Stimulated activated CD8-positive, alpha-beta memory T cell treated with anti-CD3 and anti-CD28 coated beads, Interleukin-12 subunit alpha, Interleukin-12 subunit beta, amount 100 ng/mL, for 1 hour (primary cell): ENCODE data around the gene ZNF224.
"Not testable (repeated sequence)": the region's sequence is repeated elsewhere in the genome, so short reads cannot be mapped to it uniquely, and the experiment has no call there.

Experiments used
- DNase-seq: peaks from one replicate; pipeline ENCODE4 v3.0.0-alpha.2; 2020; ENCODE audit warnings: low read depth

The ZNF224 gene

DNA sequence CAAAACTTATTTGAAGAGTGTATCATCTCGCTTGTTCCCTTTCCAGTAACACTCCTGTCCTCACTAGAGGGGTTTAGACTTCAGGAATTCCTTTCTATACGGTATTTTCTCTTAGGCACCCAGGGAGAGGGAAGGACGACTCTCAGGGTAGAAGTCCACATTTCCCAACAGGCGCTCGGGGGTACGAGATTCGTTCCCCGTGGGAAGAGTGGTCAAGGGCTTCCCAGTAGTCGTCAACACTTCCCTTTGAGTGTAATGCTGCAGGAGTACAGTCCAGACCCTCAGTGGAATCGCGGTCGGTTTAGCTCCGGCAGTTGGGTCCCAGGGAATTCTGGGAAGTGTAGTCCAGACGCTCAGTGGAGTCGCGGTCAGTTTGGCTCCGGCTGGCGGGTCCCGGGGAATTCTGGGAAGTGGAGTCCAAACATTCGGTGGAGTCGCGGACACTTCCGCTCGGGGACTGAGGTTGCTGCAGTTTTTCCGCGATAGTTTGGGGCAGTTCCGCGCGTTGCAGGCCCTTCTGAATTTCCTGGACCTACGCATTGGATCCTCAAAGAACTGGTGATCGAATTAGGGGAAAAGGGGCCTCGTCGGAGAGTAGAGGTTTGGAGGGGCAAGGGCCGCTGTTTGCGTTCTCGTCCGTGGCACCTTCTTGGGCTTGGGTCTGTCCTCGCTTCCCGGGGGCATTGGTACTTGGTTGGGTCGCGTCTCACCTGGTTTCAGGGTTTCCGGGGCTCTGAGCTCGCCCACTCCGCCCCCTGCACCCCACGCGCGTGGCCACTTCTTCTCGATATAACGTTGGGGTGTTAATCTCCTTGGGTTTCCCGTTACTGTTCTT lies at the start of gene ZNF224:
Gene ZNF224 (plus strand): TSS at position 431 of the 835 bp plus-strand sequence. CDS start 3,513 bp downstream, outside the sequence.
- DNase-seq = peak; percentile 67

DNA sequence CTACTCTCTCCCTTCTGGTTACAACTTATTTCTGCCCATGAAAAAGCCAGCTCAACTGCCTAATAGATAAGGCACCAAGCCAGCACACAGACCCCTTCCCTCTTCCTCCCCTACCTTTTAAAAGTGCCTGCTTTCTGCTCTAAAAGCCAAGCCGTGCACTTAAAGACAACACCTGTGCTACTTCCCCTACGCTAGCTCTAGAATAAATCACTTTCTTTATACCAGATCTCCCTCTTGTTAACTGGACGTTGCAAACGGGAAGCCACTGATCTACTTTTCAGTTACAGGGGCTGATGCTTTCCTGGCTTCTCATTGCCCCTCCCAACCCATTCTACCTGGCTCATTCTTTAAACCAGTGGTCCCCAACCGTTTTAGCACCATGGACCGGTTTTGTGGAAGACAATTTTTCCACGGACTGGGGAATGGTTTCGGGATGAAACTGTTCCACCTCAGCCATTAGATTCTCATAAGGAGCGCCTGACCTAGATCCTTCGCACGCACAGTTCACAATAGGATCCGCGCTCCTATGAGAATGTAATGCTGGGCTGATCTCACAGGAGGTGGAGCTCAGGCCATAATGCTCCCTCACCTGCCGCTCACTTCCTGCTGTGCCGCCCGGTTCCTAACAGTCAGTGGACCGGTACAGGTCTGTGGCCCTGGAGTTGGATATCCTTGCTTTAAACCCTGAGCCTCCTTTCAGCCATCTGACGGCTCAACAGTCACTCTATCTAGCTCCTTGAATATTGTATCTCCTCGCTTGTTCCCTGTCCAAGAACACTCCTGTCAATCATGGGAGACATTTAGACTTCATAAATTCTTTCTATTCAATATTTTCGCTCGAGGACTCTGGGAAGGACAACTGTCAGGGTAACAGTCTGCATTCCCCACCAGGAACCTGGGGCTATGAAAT lies 43.2 kb upstream of the ZNF224 start:
- DNase-seq = no peak

GRCh38 chr19:44051650-44052402 lies 42.3 kb upstream of the ZNF224 start, which contains the start of gene ZNF223:
ZNF223 (plus strand) TSS chr19:44052036; CDS start chr19:44055177, 3,141 bp downstream.
- DNase-seq = peak; percentile 45

- no peak for DNase-seq
Measured at GRCh38 chr19:44055870-44056269, 38.3 kb upstream of the ZNF224 start.

- no peak for DNase-seq
Measured at GRCh38 chr19:44059229-44059628, 34.9 kb upstream of the ZNF224 start.

- DNase-seq = no peak
Measured at GRCh38 chr19:44061038-44061437, 33.1 kb upstream of the ZNF224 start.

GRCh38 chr19:44066305-44066704 lies 27.9 kb upstream of the ZNF224 start:
- no peak for DNase-seq

DNA sequence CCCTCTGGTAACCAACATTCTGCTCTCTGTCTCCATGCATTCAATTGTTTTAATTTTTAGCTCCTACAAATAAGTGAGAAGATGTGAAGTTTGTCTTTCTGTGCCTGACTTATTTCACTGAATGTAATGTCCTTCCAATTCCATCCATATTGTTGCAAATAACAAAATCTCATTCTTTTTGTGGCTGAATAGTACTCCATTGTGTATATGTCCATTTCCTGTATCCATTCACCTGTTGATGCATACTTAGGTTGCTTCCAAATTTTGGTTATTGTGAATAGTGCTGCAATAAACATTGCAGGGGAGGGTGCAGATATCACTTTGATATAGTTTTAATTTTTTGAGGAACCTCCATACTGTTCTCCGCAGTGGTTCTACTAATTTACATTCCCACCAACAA lies 24.7 kb upstream of the ZNF224 start:
- DNase-seq = no peak

DNA sequence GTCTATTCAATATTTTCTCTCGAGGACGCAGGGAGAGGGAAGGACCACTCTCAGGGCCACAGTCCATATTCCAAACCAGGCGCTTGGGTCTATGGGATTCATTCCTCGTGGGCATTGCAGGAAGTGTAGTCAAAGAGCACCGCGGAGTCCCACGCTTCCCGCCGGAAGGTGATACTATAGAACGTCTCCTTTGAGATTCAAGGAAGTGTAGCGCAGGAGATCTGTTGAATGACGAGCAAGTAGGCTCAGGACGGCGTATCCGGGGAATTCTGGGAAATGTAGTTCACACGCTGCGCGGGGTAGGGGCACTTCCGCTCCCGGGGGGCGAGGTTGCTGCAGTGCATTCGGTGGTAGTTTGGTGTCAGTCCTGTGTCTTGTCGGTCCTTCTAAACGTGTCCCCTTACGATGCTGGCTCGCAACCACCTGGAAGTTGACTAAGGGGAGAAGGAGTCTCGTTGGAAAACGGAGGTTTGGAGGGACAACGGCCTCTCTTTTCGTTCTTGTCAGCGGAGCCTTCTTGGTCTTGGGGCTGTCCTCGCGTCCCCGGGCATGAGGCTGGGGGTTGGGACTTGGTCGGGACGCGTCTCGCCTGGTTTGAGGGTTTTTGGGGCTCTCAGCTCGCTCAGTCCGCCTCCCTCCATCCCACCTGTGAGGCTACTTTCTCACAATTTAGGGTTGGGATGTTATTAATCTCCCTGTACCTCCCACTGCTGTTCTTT lies 22.2 kb upstream of the ZNF224 start, which contains the start of gene ZNF284:
Gene ZNF284 (plus strand): TSS at position 336 of the 719 bp plus-strand sequence. CDS start 4,231 bp downstream, outside the sequence.
- peak; percentile 70 for DNase-seq

- DNase-seq = no peak
Measured at GRCh38 chr19:44072543-44073401, 21.4 kb upstream of the ZNF224 start.

GRCh38 chr19:44076325-44076724 lies 17.8 kb upstream of the ZNF224 start:
- no peak for DNase-seq

- no peak for DNase-seq
Measured at GRCh38 chr19:44092108-44092507, 2.1 kb upstream of the ZNF224 start.

DNA sequence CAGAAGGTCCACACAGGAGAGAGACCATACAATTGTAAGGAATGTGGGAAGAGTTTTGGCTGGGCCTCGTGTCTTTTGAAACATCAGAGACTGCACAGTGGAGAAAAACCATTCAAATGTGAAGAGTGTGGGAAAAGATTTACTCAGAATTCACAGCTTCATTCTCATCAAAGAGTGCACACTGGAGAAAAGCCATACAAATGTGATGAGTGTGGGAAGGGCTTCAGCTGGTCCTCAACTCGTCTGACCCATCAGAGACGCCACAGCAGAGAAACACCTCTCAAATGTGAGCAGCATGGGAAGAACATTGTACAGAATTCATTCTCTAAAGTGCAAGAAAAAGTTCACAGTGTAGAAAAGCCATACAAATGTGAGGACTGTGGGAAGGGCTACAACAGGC lies 13.6 kb downstream of the ZNF224 start:
- DNase-seq = no peak

- no peak for DNase-seq
Measured at GRCh38 chr19:44109458-44109857, 15.3 kb downstream of the ZNF224 start.

GRCh38 chr19:44111910-44112463 lies 17.8 kb downstream of the ZNF224 start:
- DNase-seq = no peak

GRCh38 chr19:44112802-44113137 lies 18.6 kb downstream of the ZNF224 start:
- no peak for DNase-seq

DNA sequence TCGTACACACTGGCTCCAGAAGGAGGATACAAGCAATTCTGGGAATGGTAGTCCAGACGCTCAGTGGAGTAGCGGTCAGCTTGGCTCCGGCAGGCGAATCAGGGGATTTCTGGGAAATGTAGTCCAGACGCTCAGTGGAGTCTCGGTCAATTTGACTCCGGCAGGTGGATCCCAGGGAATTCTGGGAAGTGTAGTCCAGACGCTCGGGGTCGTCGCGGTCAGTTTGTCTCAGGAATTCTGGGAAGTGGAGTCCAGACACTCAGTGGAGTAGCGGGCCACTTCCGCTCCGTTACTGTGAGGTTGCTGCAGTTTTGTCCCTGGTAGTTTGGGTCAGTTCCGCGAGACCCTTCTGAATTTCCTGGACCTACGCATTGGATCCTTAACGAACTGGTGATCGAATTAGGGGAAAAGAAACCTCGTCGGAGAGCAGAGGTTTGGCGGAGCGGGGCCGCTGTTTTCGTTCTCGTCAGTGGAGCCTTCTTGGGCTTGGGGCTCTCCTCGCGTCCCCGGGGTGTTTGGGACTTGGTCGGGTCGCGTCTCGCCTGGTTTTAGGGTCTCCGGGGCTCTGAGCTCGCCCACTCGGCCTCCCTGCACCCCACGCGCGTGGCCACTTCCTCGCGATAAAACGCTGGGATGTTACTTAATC lies 19.1 kb downstream of the ZNF224 start, which contains the start of gene ZNF225:
Gene ZNF225 (plus strand): TSS at position 262 of the 646 bp plus-strand sequence. CDS start 2,429 bp downstream, outside the sequence.
- DNase-seq = peak; percentile 71

DNA sequence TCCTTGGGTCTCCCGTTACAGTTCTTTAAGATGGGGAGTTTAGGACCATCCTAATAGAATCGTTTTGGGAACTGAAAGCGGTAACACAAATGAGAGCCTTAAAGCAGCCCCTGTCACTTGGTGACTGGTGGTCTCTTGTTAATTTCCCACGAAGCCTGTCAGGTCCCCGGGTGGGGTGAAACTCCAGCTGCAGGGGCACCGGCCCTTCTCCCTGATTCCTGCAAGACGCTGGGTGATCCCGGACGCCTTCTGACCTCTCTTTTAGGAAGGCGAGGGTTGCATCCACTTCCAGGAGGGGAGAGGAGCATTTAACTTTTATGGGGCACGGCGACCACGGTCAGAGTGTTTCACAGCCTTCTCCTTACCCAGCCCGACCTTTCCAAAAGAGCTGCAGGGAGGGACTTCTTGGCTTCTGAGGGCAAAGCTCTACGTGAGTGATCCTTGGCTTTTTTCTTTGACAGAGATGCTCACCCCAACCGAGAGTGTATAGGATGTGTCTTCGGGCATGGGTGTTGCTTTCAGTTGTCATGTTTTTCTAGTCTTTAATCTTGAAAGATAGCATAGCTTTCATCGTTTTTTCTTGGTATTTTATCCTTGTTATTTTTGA lies 19.7 kb downstream of the ZNF224 start:
- no peak for DNase-seq

GRCh38 chr19:44121162-44121561 lies 27.0 kb downstream of the ZNF224 start:
- DNase-seq = not testable (repeated sequence)
